ENCODE measurements around the gene HUNK. TPM values are rescaled to one million over a fixed set of nuclear protein-coding genes. Genes with fewer than 3 reads are reported as not detected.

The HUNK gene
- total RNA-seq, 4 donors from 2014 or later: 1.6 to 7.0 (median 3.4) TPM

DNA sequence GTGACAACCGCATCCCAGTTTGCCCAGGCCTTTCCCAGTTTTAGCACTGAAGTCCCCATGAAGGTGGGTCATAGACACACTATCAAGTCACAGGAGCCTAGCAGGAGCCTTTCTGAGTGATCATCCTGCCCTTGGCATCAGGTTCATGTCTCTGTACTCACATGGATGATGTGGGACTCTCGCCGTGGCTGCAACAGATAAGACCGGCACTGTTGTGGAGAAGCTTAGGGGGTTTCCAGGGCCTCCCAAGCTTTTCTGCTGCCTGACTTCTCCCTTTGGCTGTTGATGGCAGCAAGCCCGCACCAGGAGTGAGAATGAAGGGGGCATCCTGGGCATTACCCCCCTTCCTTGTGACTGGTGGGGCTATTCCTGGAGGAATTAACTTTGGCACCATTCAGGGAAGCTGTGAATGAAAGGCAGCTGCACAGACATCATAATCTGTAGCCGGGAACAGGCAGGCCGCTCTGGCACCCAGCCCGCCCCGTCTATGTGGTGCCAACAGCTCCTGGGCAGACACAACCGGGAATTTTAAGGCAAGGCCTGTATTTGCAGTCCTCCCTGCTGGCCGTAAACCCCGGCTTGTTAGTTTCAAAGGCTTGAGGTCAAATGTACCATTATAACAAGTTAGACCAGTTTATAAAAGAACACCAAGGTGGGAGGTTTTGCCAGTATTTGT, 148.6 kb downstream of the HUNK start:
- H3K36me3 ChIP-seq: no peaks in the 10 kb centered on the region
- TF ChIP-seq, protein P1, sequence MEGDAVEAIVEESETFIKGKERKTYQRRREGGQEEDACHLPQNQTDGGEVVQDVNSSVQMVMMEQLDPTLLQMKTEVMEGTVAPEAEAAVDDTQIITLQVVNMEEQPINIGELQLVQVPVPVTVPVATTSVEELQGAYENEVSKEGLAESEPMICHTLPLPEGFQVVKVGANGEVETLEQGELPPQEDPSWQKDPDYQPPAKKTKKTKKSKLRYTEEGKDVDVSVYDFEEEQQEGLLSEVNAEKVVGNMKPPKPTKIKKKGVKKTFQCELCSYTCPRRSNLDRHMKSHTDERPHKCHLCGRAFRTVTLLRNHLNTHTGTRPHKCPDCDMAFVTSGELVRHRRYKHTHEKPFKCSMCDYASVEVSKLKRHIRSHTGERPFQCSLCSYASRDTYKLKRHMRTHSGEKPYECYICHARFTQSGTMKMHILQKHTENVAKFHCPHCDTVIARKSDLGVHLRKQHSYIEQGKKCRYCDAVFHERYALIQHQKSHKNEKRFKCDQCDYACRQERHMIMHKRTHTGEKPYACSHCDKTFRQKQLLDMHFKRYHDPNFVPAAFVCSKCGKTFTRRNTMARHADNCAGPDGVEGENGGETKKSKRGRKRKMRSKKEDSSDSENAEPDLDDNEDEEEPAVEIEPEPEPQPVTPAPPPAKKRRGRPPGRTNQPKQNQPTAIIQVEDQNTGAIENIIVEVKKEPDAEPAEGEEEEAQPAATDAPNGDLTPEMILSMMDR (IDR thresholded peaks at IDR 0.05): no peak
- no peak for TF ChIP-seq POLR2A (IDR thresholded peaks at IDR 0.05)
- no peak overlapping the region for H3K27ac ChIP-seq
- no peak for DNase-seq
- H3K27me3 ChIP-seq: no peaks in the 10 kb centered on the region
- no peaks in the 10 kb centered on the region for H3K4me1 ChIP-seq
- no peaks in the 10 kb centered on the region for H3K9me3 ChIP-seq
- H3K4me3 ChIP-seq: no peak overlapping the region

DNA sequence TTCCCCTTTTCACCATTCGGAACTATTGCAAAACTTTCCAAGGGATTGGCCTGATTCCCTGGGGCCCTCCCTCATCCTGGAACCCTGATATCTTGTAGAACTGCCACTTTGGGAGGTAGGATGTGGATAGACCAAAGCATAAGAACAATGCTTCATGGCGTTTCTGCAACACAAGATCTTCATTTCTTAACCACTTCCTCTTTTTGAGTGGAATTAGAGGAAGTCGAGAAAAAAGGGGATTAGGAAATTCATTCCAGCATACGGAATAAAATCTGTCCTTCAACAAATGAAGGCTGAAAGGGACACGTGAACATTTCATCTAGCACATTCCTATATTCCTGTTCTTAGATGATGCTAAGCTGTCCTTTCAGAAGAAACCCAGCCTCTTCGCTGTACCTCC, 149.3 kb downstream of the HUNK start:
- Histone ChIP-seq H3K9me3 (no peaks in the 10 kb centered on the region), H3K4me1 (no peaks in the 10 kb centered on the region), H3K27me3 (no peaks in the 10 kb centered on the region), H3K4me3 (no peak overlapping the region), H3K36me3 (no peaks in the 10 kb centered on the region), H3K27ac (no peak overlapping the region)
- no peak for TF ChIP-seq POLR2A (IDR thresholded peaks at IDR 0.05)
- TF ChIP-seq, protein P1 (IDR thresholded peaks at IDR 0.05): no peak
- DNase-seq: no peak

DNA sequence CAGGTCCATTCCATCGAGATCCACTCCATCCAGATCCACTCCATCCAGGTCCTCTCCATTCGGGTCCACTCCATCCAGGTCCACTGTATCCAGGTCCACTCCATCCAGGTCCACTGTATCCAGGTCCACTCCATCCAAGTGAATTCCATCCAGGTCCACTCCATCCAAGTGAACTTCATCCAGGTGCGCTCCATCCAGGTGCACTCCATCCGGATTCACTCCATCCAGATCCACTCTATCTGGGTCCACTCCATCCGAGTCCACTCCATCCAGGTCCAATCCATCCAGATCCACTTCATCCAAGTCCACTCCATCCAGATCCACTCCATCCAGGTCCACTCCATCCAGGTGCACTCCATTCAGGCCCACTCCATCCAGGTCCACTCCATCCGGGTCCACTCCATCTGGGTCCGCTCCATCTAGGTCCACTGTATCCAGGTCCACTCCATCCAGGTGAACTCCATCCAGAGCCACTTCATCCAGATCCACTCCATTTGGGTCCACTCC, 157.4 kb downstream of the HUNK start:
- TF ChIP-seq, protein P1 (IDR thresholded peaks at IDR 0.05): no peak
- no peak for TF ChIP-seq POLR2A (IDR thresholded peaks at IDR 0.05)

DNA sequence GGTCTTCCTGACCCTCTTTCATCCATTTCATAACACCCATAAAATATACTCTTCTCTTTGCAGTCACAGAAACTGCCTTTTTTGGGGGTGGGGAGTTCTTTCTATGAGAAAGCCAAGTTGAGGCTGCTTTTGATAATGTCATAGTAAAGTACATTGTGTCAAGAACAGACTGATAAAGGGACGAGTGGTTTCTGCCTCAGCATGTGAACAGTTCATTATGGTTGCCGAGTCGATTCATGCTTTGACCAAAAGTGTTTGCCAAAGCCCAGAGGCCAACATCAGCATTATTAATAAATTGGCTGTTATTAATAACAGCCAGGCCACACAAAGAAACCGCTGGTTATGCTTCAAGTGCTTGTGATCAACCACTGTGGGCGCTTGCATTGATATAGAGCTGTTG, 162.0 kb downstream of the HUNK start:
- no peak overlapping the region for H3K27ac ChIP-seq
- TF ChIP-seq, protein P1 (IDR thresholded peaks at IDR 0.05): no peak
- no peak for TF ChIP-seq POLR2A (IDR thresholded peaks at IDR 0.05)
- no peaks in the 10 kb centered on the region for H3K4me1 ChIP-seq
- no peaks in the 10 kb centered on the region for H3K36me3 ChIP-seq
- H3K9me3 ChIP-seq: no peaks in the 10 kb centered on the region
- no peak for DNase-seq
- H3K27me3 ChIP-seq: no peaks in the 10 kb centered on the region
- no peak overlapping the region for H3K4me3 ChIP-seq

More for the DNA sequence above, 157.4 kb downstream of the HUNK start:
- Histone ChIP-seq H3K27me3 (no peaks in the 10 kb centered on the region), H3K27ac (no peak overlapping the region), H3K36me3 (no peaks in the 10 kb centered on the region), H3K9me3 (no peaks in the 10 kb centered on the region), H3K4me1 (no peaks in the 10 kb centered on the region), H3K4me3 (no peak overlapping the region)
- no peak for DNase-seq

DNA sequence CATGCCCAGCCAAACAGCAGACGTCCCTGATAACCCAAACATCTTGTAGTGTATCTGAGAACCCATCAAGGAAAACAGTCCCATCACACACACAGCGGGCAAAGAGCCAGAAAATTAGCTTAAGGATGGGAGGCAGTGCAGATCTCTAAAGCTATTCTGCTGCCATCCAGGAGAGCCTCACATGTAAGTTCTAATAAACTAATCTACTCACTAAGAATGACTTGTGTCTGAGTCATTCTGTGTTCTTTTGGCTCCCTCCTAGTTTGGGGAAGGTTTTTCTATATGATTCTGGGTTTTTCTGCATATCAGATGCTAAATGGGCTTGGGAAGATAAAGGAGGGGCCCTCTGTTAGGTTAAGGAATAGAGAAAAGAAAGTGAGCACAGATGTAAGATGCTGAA, 162.8 kb downstream of the HUNK start:
- no peaks in the 10 kb centered on the region for H3K36me3 ChIP-seq
- TF ChIP-seq, protein P1 (IDR thresholded peaks at IDR 0.05): no peak
- TF ChIP-seq POLR2A (IDR thresholded peaks at IDR 0.05): no peak
- no peak for DNase-seq
- no peaks in the 10 kb centered on the region for H3K27me3 ChIP-seq
- no peak overlapping the region for H3K27ac ChIP-seq
- no peaks in the 10 kb centered on the region for H3K4me1 ChIP-seq
- H3K4me3 ChIP-seq: no peak overlapping the region
- H3K9me3 ChIP-seq: no peaks in the 10 kb centered on the region
